Measurements from ENCODE around the gene CERT1.

- TF ChIP-seq EZH2 (IDR thresholded peaks at IDR 0.05; ENCODE audit: low read depth) (no peak), CTCF (conservative IDR thresholded peaks at IDR 0.05) (no peak)
Measured at GRCh38 chr5:75471193-75471592, 40.2 kb downstream of the CERT1 start.

Data from PC-9 (cell line).